ENCODE data around the gene HAPLN2. TPM values are rescaled to one million over a fixed set of nuclear protein-coding genes. Genes with fewer than 3 reads are reported as not detected.

HAPLN2 gene
- total and polyA plus RNA-seq, 2 donors (not counting 1 experiment from before 2014, with no cell fraction given) = 0.13 TPM; not detected in 1

DNA sequence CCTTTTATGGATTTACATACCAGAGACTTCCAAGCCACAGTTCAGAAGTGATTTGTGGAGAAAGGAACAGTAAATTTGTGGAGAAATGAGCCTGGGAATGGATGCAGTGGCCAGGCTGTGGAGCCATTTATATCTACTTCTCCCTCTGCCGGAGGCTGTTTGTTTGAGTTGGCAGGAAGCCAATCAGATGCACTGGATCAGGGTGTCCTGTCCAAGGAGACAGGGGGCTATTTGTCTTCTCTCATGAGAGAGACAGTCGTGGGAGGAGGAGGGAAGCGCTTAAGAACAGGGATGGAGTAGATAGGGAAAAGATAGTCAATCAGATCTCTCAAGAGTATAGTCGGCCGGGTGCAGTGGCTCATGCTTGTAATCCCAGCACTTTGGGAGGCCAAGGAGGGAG is 2.8 kb upstream of the HAPLN2 start:
- Histone ChIP-seq H4K20me1 (ENCODE audit: control insufficient read depth, insufficient read depth, low read length, poor library complexity, severe bottlenecking) (no peaks in the 10 kb centered on the region), H3K9ac (ENCODE audit: low read length) (no peak overlapping the region), H3K36me3 (replicated peaks in 1 of 2; ENCODE audit: control extremely low read depth in 1 of 2, control insufficient read depth in 1 of 2, extremely low read depth in 1 of 2, insufficient read depth in 2 of 2, low read length in 1 of 2) (no peaks in the 10 kb centered on the region), H3K27ac (ENCODE audit: low read length in 2 of 2) (no peak overlapping the region), H3K9me3 (ENCODE audit: control extremely low read depth in 1 of 3, control insufficient read depth in 2 of 3, insufficient read depth in 1 of 3, low read length in 2 of 3) (no peaks in the 10 kb centered on the region), H3K27me3 (replicated peaks in 1 of 4; ENCODE audit: control extremely low read depth in 1 of 4, control insufficient read depth in 3 of 4, insufficient read depth in 4 of 4, low read length in 3 of 4) (peaks cover 0 to 53% (median 19%) of the 10 kb centered on the region in 4 experiments), H3K4me1 (ENCODE audit: control insufficient read depth in 2 of 2, insufficient read depth in 2 of 2, low read length in 2 of 2) (no peaks in the 10 kb centered on the region), H3K4me2 (replicated peaks; ENCODE audit: low read depth, low read length, poor library complexity, severe bottlenecking) (no peak overlapping the region), H3K79me2 (ENCODE audit: control insufficient read depth, insufficient read depth, low read length) (no peaks in the 10 kb centered on the region), H2AFZ (ENCODE audit: insufficient read depth, low read depth, low read length, poor library complexity, severe bottlenecking) (no peak overlapping the region), H3K4me3 (ENCODE audit: control extremely low read depth in 1 of 5, extremely low read depth in 1 of 5, insufficient read depth in 1 of 5, low read depth in 2 of 5, low read length in 4 of 5) (no peak overlapping the region)
- Mint-ChIP-seq H3K9me3 (ENCODE audit: insufficient read depth) (no peaks in the 10 kb centered on the region), H3K4me3 (no peak overlapping the region), H3K4me1 (no peaks in the 10 kb centered on the region), H3K27ac (no peak overlapping the region), H3K27me3 (peaks cover 55% of the 10 kb centered on the region)
- no peak for TF ChIP-seq EZH2 (IDR thresholded peaks at IDR 0.05; ENCODE audit: borderline replicate concordance, insufficient read depth, low read depth, low read length, poor library complexity, severe bottlenecking)
- TF ChIP-seq, protein P1, sequence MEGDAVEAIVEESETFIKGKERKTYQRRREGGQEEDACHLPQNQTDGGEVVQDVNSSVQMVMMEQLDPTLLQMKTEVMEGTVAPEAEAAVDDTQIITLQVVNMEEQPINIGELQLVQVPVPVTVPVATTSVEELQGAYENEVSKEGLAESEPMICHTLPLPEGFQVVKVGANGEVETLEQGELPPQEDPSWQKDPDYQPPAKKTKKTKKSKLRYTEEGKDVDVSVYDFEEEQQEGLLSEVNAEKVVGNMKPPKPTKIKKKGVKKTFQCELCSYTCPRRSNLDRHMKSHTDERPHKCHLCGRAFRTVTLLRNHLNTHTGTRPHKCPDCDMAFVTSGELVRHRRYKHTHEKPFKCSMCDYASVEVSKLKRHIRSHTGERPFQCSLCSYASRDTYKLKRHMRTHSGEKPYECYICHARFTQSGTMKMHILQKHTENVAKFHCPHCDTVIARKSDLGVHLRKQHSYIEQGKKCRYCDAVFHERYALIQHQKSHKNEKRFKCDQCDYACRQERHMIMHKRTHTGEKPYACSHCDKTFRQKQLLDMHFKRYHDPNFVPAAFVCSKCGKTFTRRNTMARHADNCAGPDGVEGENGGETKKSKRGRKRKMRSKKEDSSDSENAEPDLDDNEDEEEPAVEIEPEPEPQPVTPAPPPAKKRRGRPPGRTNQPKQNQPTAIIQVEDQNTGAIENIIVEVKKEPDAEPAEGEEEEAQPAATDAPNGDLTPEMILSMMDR (IDR thresholded peaks at IDR 0.05) = no peak
- 17% methylated on average over 4 of the region's 5 CpGs for WGBS (ENCODE audit: insufficient coverage)
- intact Hi-C loops (cut with micrococcal nuclease) = no loop called here
- DNase-seq = no peak
- ChIA-PET CTCF (interaction anchor here (1.0 to 2.0 kb wide), 2 partner anchors 8 to 32 kb away, joined by 3 to 12 read pairs; no protein-coding TSS in a partner anchor), POLR2A (no interaction called here)
- ATAC-seq (ENCODE audit: low read depth) = no peak

DNA sequence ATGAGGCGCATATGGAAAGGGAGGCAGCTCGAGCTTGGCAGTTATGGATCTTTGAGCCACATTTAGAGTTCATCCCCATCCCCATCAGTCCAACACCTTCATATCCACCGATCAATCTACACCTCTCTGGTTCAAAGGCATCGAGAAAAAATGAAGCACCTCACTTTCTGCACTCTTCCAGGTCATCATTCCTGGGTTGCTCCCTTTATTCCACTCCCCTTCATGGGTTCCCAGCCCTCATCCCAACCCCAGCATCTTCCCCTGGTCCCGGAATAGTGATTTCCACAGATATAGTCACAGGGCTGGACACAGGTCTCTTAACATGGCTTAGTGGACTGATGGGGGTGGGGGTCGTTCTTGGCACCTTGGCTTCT is 354 bp downstream of the HAPLN2 start:
- peaks cover 65% of the 10 kb centered on the region for H3K27me3 Mint-ChIP-seq
- no peak overlapping the region for H3K4me3 Mint-ChIP-seq
- Histone ChIP-seq H3K9ac (ENCODE audit: low read length) (no peak overlapping the region), H4K20me1 (ENCODE audit: control insufficient read depth, insufficient read depth, low read length, poor library complexity, severe bottlenecking) (no peaks in the 10 kb centered on the region), H3K4me3 (ENCODE audit: control extremely low read depth in 1 of 5, extremely low read depth in 1 of 5, insufficient read depth in 1 of 5, low read depth in 2 of 5, low read length in 4 of 5) (no peak overlapping the region), H3K79me2 (ENCODE audit: control insufficient read depth, insufficient read depth, low read length) (no peaks in the 10 kb centered on the region), H3K27me3 (replicated peaks in 1 of 4; ENCODE audit: control extremely low read depth in 1 of 4, control insufficient read depth in 3 of 4, insufficient read depth in 4 of 4, low read length in 3 of 4) (peaks cover 0 to 69% (median 27%) of the 10 kb centered on the region in 4 experiments), H3K36me3 (replicated peaks in 1 of 2; ENCODE audit: control extremely low read depth in 1 of 2, control insufficient read depth in 1 of 2, extremely low read depth in 1 of 2, insufficient read depth in 2 of 2, low read length in 1 of 2) (no peaks in the 10 kb centered on the region), H2AFZ (ENCODE audit: insufficient read depth, low read depth, low read length, poor library complexity, severe bottlenecking) (no peak overlapping the region), H3K27ac (ENCODE audit: low read length in 2 of 2) (no peak overlapping the region), H3K9me3 (ENCODE audit: control extremely low read depth in 1 of 3, control insufficient read depth in 2 of 3, insufficient read depth in 1 of 3, low read length in 2 of 3) (peaks cover 0 to 6% (median 0%) of the 10 kb centered on the region in 3 donors), H3K4me2 (replicated peaks; ENCODE audit: low read depth, low read length, poor library complexity, severe bottlenecking) (no peak overlapping the region), H3K4me1 (ENCODE audit: control insufficient read depth in 2 of 2, insufficient read depth in 2 of 2, low read length in 2 of 2) (peaks cover 9% of the 10 kb centered on the region in 2 donors)
- H3K9me3 Mint-ChIP-seq (ENCODE audit: insufficient read depth) = no peaks in the 10 kb centered on the region
- CTCF ChIA-PET = interaction anchor here (1.2 to 12.9 kb wide), 13 partner anchors 11 to 234 kb away, joined by 3 to 173 read pairs (median 6); partner anchors contain the start of gene NAXE
- no peak overlapping the region for H3K27ac Mint-ChIP-seq
- POLR2A ChIA-PET = no interaction called here
- H3K4me1 Mint-ChIP-seq = peaks cover 6% of the 10 kb centered on the region
- ATAC-seq (ENCODE audit: low read depth) = no peak
- intact Hi-C loops (cut with micrococcal nuclease) = no loop called here
- 55% methylated on average over 3 of the region's 6 CpGs for WGBS (ENCODE audit: insufficient coverage)
- TF ChIP-seq, protein P1 (IDR thresholded peaks at IDR 0.05) = no peak
- no peak for TF ChIP-seq EZH2 (IDR thresholded peaks at IDR 0.05; ENCODE audit: borderline replicate concordance, insufficient read depth, low read depth, low read length, poor library complexity, severe bottlenecking)
- DNase-seq = no peak

Measured in B cell (primary cell).